BJ (cell line): ENCODE data around the gene AP1S2. TPM values are rescaled to one million over a fixed set of nuclear protein-coding genes. Genes with fewer than 3 reads are reported as not detected.

Source experiments
- CTCF ChIA-PET: fragments of 350-600 bp; formaldehyde crosslinking; extraction: SDS; loops from one replicate; lab custom pipeline; 2021; ENCODE audit warnings: antibody characterized with exemption, inconsistent platforms; lab: Yijun Ruan, JAX
- POLR2A ChIA-PET: fragments of 300-600 bp; sonication (Branson Sonifier 250); formaldehyde crosslinking; extraction: SDS; loops from one replicate; lab custom pipeline; 2021; ENCODE audit warnings: antibody characterized with exemption; lab: Charles Lee
- DNase-seq: peaks from one replicate; pipeline ENCODE4 v3.0.0-alpha.2; 2011; ENCODE audit warnings: low read depth
- H3K27me3 ChIP-seq: 2 replicates; pipeline ENCODE4 v1.6.0; 2011; ENCODE audit warnings: low read length; ENCODE audit not compliant: control insufficient read depth, insufficient read depth
- H3K36me3 ChIP-seq: 2 replicates; pipeline ENCODE4 v1.5.1; 2011; ENCODE audit warnings: low read length; ENCODE audit not compliant: control insufficient read depth, insufficient read depth
- H3K4me3 ChIP-seq: 2 replicates; pipeline ENCODE4 v1.5.1; 2011; ENCODE audit warnings: low read depth, mild to moderate bottlenecking, control low read depth, low read length
- CTCF ChIP-seq: IDR thresholded peaks from 2 replicates; pipeline ENCODE4 v1.5.1; 2011; ENCODE audit warnings: low read depth, mild to moderate bottlenecking, control low read depth, inconsistent platforms, low read length, moderate library complexity; ENCODE audit not compliant: insufficient read depth
- polyA plus RNA-seq: library from polyadenylated mRNA; depleted of rRNA; stranded (reverse); fragments of >200 nt; gene quantifications from 2 replicates; pipeline ENCODE4 v1.2.3, GENCODE V29; 2011

The AP1S2 gene
- polyA plus RNA-seq, 1 experiment = 14.8 TPM

- no peak for TF ChIP-seq CTCF
- no peak for DNase-seq
- Histone ChIP-seq H3K36me3 (no peaks in the 10 kb centered on the region), H3K27me3 (no peaks in the 10 kb centered on the region), H3K4me3 (no peak overlapping the region)
- ChIA-PET POLR2A (no interaction called here), CTCF (no interaction called here)
These were observed 22.8 kb upstream of the AP1S2 start for GRCh38 chrX:15877380-15877779.

- ChIA-PET POLR2A (no interaction called here), CTCF (no interaction called here)
- H3K36me3 ChIP-seq = no peaks in the 10 kb centered on the region
- no peak overlapping the region for H3K4me3 ChIP-seq
- no peak for DNase-seq
- no peaks in the 10 kb centered on the region for H3K27me3 ChIP-seq
- no peak for TF ChIP-seq CTCF
These were observed 20.1 kb upstream of the AP1S2 start for GRCh38 chrX:15874672-15875071.

GRCh38 chrX:15873566-15873965, 19.0 kb upstream of the AP1S2 start:
- no peak for DNase-seq
- Histone ChIP-seq H3K27me3 (no peaks in the 10 kb centered on the region), H3K36me3 (no peaks in the 10 kb centered on the region), H3K4me3 (no peak overlapping the region)
- ChIA-PET POLR2A (no interaction called here), CTCF (no interaction called here)
- TF ChIP-seq CTCF = no peak

- DNase-seq = no peak
- H3K27me3 ChIP-seq = no peaks in the 10 kb centered on the region
- H3K4me3 ChIP-seq = no peak overlapping the region
- no peak for TF ChIP-seq CTCF
- CTCF ChIA-PET = no interaction called here
- POLR2A ChIA-PET = no interaction called here
- H3K36me3 ChIP-seq = no peaks in the 10 kb centered on the region
These were observed 15.7 kb upstream of the AP1S2 start for GRCh38 chrX:15870310-15870709.

- ChIA-PET CTCF (no interaction called here), POLR2A (no interaction called here)
- no peak for TF ChIP-seq CTCF
- DNase-seq = no peak
- Histone ChIP-seq H3K4me3 (no peak overlapping the region), H3K36me3 (no peaks in the 10 kb centered on the region), H3K27me3 (no peaks in the 10 kb centered on the region)
These were observed 15.1 kb upstream of the AP1S2 start for GRCh38 chrX:15869695-15870094.
